Glutamatergic neuron (in vitro differentiated cells): Measurements from ENCODE around the gene F2RL2. TPM values are rescaled to one million over a fixed set of nuclear protein-coding genes. Genes with fewer than 3 reads are reported as not detected.

Source experiments
- DNase-seq: peaks from one replicate; pipeline ENCODE4 v3.0.0; 2022
- H3K27ac Mint-ChIP-seq: one replicate; pipeline ENCODE4 v1.8.0; 2020; ENCODE audit warnings: mild to moderate bottlenecking, mixed read lengths, inconsistent platforms; ENCODE audit not compliant: unreplicated experiment
- H3K27me3 Mint-ChIP-seq: one replicate; pipeline ENCODE4 v1.8.0; 2020; ENCODE audit warnings: mild to moderate bottlenecking, moderate library complexity, mixed read lengths, inconsistent platforms; ENCODE audit not compliant: unreplicated experiment
- H3K36me3 Mint-ChIP-seq: one replicate; pipeline ENCODE4 v1.8.0; 2020; ENCODE audit warnings: mild to moderate bottlenecking, mixed read lengths, inconsistent platforms; ENCODE audit not compliant: unreplicated experiment
- H3K4me1 Mint-ChIP-seq: one replicate; pipeline ENCODE4 v1.8.0; 2020; ENCODE audit warnings: mild to moderate bottlenecking, low read depth, mixed read lengths, inconsistent platforms; ENCODE audit not compliant: unreplicated experiment
- H3K4me3 Mint-ChIP-seq: one replicate; pipeline ENCODE4 v1.8.0; 2020; ENCODE audit warnings: mild to moderate bottlenecking, mixed read lengths, inconsistent platforms; ENCODE audit not compliant: unreplicated experiment
- H3K9me3 Mint-ChIP-seq: one replicate; pipeline ENCODE4 v1.8.0; 2020; ENCODE audit warnings: mild to moderate bottlenecking, moderate library complexity, mixed read lengths, inconsistent platforms; ENCODE audit not compliant: unreplicated experiment
- CTCF ChIP-seq: fragments of 200-600 bp; sonication (generic); IDR thresholded peaks from one replicate; pipeline ENCODE4 v1.5.0; 2021; ENCODE audit not compliant: partially characterized antibody, unreplicated experiment
- total RNA-seq: library from RNA; stranded (reverse); fragmentation: NEBNext Ultra II Directional; extraction: Animal tissue kit (Norgen Biotek cat#: 25700); gene quantifications from one replicate; pipeline ENCODE4 v1.2.1, GENCODE V29; 2021; ENCODE audit not compliant: unreplicated experiment

Gene F2RL2
- total RNA-seq, 1 donor from 2014 or later = not detected

- H3K4me1 Mint-ChIP-seq = no peaks in the 10 kb centered on the region
- DNase-seq = no peak
- no peaks in the 10 kb centered on the region for H3K36me3 Mint-ChIP-seq
- H3K27me3 Mint-ChIP-seq = no peaks in the 10 kb centered on the region
- no peak for TF ChIP-seq CTCF
- H3K27ac Mint-ChIP-seq = no peak overlapping the region
- peaks cover 2% of the 10 kb centered on the region for H3K9me3 Mint-ChIP-seq
- no peak overlapping the region for H3K4me3 Mint-ChIP-seq
These were observed 46.2 kb downstream of the F2RL2 start for GRCh38 chr5:76576996-76577395.

GRCh38 chr5:76576450-76576849 is 46.8 kb downstream of the F2RL2 start:
- Mint-ChIP-seq H3K4me3 (no peak overlapping the region), H3K27me3 (no peaks in the 10 kb centered on the region), H3K36me3 (no peaks in the 10 kb centered on the region), H3K4me1 (no peaks in the 10 kb centered on the region), H3K27ac (no peak overlapping the region), H3K9me3 (peaks cover 2% of the 10 kb centered on the region)
- TF ChIP-seq CTCF = no peak
- no peak for DNase-seq

- H3K4me1 Mint-ChIP-seq = no peaks in the 10 kb centered on the region
- no peak overlapping the region for H3K4me3 Mint-ChIP-seq
- H3K9me3 Mint-ChIP-seq = no peaks in the 10 kb centered on the region
- no peaks in the 10 kb centered on the region for H3K36me3 Mint-ChIP-seq
- TF ChIP-seq CTCF = peak; percentile 14
- no peaks in the 10 kb centered on the region for H3K27me3 Mint-ChIP-seq
- no peak for DNase-seq
- H3K27ac Mint-ChIP-seq = no peak overlapping the region
These were observed 51.6 kb downstream of the F2RL2 start for GRCh38 chr5:76571559-76571958.

GRCh38 chr5:76570153-76570552 is 53.0 kb downstream of the F2RL2 start:
- no peaks in the 10 kb centered on the region for H3K36me3 Mint-ChIP-seq
- H3K27me3 Mint-ChIP-seq = peaks cover 2% of the 10 kb centered on the region
- H3K27ac Mint-ChIP-seq = no peak overlapping the region
- TF ChIP-seq CTCF = no peak
- DNase-seq = no peak
- no peak overlapping the region for H3K4me3 Mint-ChIP-seq
- H3K4me1 Mint-ChIP-seq = no peaks in the 10 kb centered on the region
- no peaks in the 10 kb centered on the region for H3K9me3 Mint-ChIP-seq

Other genes starting within 250 kb of the F2RL2 start
- 1.4 TPM for gene IQGAP2, start 220.1 kb downstream of the F2RL2 start, total RNA-seq
- gene F2R, start 92.7 kb upstream of the F2RL2 start, total RNA-seq = 59.3 TPM
- gene F2RL1, start 195.6 kb upstream of the F2RL2 start, total RNA-seq = 0.42 TPM
- gene S100Z, start 226.6 kb upstream of the F2RL2 start, total RNA-seq = not detected